PC-9 (cell line): ENCODE results near the gene PROZ. TPM values are rescaled to one million over a fixed set of nuclear protein-coding genes. Genes with fewer than 3 reads are reported as not detected.

ENCODE experiments used
- BruUV-seq: library from RNA; stranded (reverse); fragments of 400-500 nt; replicated peaks from 2 replicates; lab custom pipeline; 2021; lab: Mats Ljungman, UMichigan
- CTCF ChIA-PET: fragments of 300-600 bp; sonication (Branson Sonifier 250); formaldehyde crosslinking; loops from one replicate; lab custom pipeline; 2022; ENCODE audit warnings: antibody characterized with exemption; lab: Charles Lee
- POLR2A ChIA-PET: fragments of 300-600 bp; sonication (Branson Sonifier 250); formaldehyde crosslinking; loops from one replicate; lab custom pipeline; 2022; ENCODE audit warnings: antibody characterized with exemption; ENCODE audit not compliant: unreplicated experiment; lab: Charles Lee
- DNase-seq, 2 experiments: peaks; one replicate each; pipeline versions ENCODE4 v3.0.0 to v3.0.0-alpha.2; 2015 to 2022; ENCODE audit warnings: mixed read lengths in 1 of 2
- H2AFZ ChIP-seq: fragments of 200-600 bp; sonication (generic); 2 replicates; pipeline ENCODE4 v1.8.1; 2017; ENCODE audit warnings: antibody characterized with exemption
- H3F3A ChIP-seq: fragments of 200-600 bp; sonication (generic); 2 replicates; pipeline ENCODE4 v1.8.1; 2017; ENCODE audit warnings: antibody characterized with exemption, mild to moderate bottlenecking, low read depth; ENCODE audit not compliant: insufficient read depth
- H3K27ac ChIP-seq: fragments of 200-600 bp; sonication (generic); 2 replicates; pipeline ENCODE4 v1.6.1; 2016; ENCODE audit warnings: mixed run types
- H3K27me3 ChIP-seq: fragments of 200-600 bp; sonication (generic); 2 replicates; pipeline ENCODE4 v1.6.1; 2016; ENCODE audit warnings: low read depth, mixed run types; ENCODE audit not compliant: insufficient read depth
- H3K36me3 ChIP-seq: fragments of 200-600 bp; sonication (generic); 2 replicates; pipeline ENCODE4 v1.6.1; 2016; ENCODE audit warnings: low read depth, mixed run types
- H3K4me1 ChIP-seq: fragments of 200-600 bp; sonication (generic); replicated peaks from 2 replicates; pipeline ENCODE4 v1.6.1; 2016; ENCODE audit warnings: mixed run types; ENCODE audit not compliant: insufficient read depth
- H3K4me2 ChIP-seq: fragments of 200-600 bp; sonication (generic); 2 replicates; pipeline ENCODE4 v1.6.1; 2017; ENCODE audit warnings: mixed run types
- H3K4me3 ChIP-seq: fragments of 200-600 bp; sonication (generic); 2 replicates; pipeline ENCODE4 v1.6.1; 2016; ENCODE audit warnings: mixed run types
- H3K79me2 ChIP-seq: fragments of 200-600 bp; sonication (generic); 2 replicates; pipeline ENCODE4 v1.6.1; 2017; ENCODE audit warnings: low read depth, mixed run types
- H3K9me2 ChIP-seq: fragments of 200-600 bp; sonication (generic); 2 replicates; pipeline ENCODE4 v1.8.1; 2017; ENCODE audit warnings: mild to moderate bottlenecking; ENCODE audit not compliant: insufficient read depth
- H3K9me3 ChIP-seq: fragments of 200-600 bp; sonication (generic); 2 replicates; pipeline ENCODE4 v1.8.1; 2016; ENCODE audit warnings: low read depth; ENCODE audit not compliant: insufficient read depth
- H4K20me1 ChIP-seq: fragments of 200-600 bp; sonication (generic); 2 replicates; pipeline ENCODE4 v1.8.1; 2017; ENCODE audit not compliant: insufficient read depth
- EZH2 ChIP-seq: fragments of 200-600 bp; sonication (generic); IDR thresholded peaks from 2 replicates; pipeline ENCODE4 v1.8.0; 2017; ENCODE audit warnings: antibody characterized with exemption, low read depth
- intact Hi-C: fragments of 100-400 bp; cut with micrococcal nuclease; formaldehyde crosslinking; loops from one replicate; pipeline ENCODE4 v1.10.0; 2022; ENCODE audit not compliant: unreplicated experiment
- total RNA-seq: library from RNA; stranded (reverse); gene quantifications from 2 replicates; pipeline ENCODE4 v1.2.3, GENCODE V29; 2021
- TF ChIP-seq, protein P1 (sequence below): fragments of 200-600 bp; sonication (generic); conservative IDR thresholded peaks from 2 replicates; pipeline ENCODE4 v1.6.1; 2017; ENCODE audit warnings: mixed run types, antibody characterized with exemption, mild to moderate bottlenecking, moderate library complexity

The PROZ gene
- total RNA-seq, 1 experiment from 2014 or later, result not detected

DNA sequence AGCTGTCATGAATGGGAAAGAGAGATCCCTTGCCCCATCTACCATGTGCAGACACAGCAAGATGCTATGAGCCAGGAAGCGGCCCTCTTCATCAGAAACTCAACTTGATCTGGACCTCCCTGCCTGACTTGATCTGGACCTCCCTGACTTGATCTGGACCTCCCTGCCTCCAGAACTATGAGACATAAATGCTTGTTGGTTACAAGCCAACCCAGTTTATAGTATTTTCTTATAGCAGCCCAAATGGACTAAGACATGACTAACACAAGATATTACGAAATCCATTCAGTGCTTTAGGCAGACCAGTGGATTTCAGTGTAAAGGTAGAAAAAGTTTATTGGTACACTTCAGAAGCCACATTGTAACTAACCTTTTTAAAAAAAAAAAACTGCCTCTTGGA is 34.5 kb downstream of the PROZ start:
- Histone ChIP-seq H3K4me2 (no peak overlapping the region), H3K27ac (no peak overlapping the region), H2AFZ (no peak overlapping the region), H4K20me1 (peaks cover 22% of the 10 kb centered on the region), H3K9me2 (no peaks in the 10 kb centered on the region), H3K79me2 (no peaks in the 10 kb centered on the region; the same call in 1 of the 2 replicates), H3K9me3 (no peaks in the 10 kb centered on the region), H3K4me1 (peaks cover 6% of the 10 kb centered on the region), H3K4me3 (no peak overlapping the region), H3F3A (peaks cover 27% of the 10 kb centered on the region), H3K27me3 (no peaks in the 10 kb centered on the region), H3K36me3 (peaks cover 39% of the 10 kb centered on the region)
- DNase-seq, result no peak
- no TSS peak for BruUV-seq
- ChIA-PET CTCF (no interaction called here), POLR2A (no interaction called here)
- TF ChIP-seq, protein P1, sequence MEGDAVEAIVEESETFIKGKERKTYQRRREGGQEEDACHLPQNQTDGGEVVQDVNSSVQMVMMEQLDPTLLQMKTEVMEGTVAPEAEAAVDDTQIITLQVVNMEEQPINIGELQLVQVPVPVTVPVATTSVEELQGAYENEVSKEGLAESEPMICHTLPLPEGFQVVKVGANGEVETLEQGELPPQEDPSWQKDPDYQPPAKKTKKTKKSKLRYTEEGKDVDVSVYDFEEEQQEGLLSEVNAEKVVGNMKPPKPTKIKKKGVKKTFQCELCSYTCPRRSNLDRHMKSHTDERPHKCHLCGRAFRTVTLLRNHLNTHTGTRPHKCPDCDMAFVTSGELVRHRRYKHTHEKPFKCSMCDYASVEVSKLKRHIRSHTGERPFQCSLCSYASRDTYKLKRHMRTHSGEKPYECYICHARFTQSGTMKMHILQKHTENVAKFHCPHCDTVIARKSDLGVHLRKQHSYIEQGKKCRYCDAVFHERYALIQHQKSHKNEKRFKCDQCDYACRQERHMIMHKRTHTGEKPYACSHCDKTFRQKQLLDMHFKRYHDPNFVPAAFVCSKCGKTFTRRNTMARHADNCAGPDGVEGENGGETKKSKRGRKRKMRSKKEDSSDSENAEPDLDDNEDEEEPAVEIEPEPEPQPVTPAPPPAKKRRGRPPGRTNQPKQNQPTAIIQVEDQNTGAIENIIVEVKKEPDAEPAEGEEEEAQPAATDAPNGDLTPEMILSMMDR, result no peak
- TF ChIP-seq EZH2, result no peak
- intact Hi-C loops, result no loop called here

DNA sequence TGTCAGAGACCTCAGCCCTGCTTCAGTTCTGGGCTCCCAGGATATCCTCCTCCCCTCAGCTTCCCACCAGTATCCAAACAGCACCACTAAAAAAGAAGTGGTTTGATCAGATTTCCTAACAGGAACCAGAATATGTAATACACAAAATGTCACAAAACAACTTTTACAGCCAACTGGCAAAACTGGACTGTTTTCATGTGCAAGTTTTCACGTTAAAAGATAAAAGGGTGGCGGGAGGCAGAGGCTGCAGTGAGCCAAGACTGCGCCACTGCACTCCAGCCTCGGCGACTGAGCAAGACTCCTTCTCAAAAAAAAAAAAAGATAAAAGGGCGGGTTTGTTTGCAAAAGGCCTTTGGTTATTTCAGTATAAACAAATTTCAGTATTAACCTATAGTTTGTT is 36.9 kb downstream of the PROZ start:
- Histone ChIP-seq H3K4me3 (no peak overlapping the region), H2AFZ (no peak overlapping the region), H3K79me2 (peaks cover 16% of the 10 kb centered on the region), H3F3A (peaks cover 15% of the 10 kb centered on the region), H3K4me1 (no peaks in the 10 kb centered on the region; the same call in 1 of the 2 replicates), H3K9me3 (no peaks in the 10 kb centered on the region), H3K27me3 (no peaks in the 10 kb centered on the region), H4K20me1 (peaks cover 36% of the 10 kb centered on the region), H3K36me3 (peaks cover 51% of the 10 kb centered on the region), H3K27ac (no peak overlapping the region), H3K9me2 (no peaks in the 10 kb centered on the region), H3K4me2 (no peak overlapping the region)
- no TSS peak for BruUV-seq
- intact Hi-C loops, result no loop called here
- DNase-seq, result no peak
- TF ChIP-seq, protein P1, result no peak
- TF ChIP-seq EZH2, result no peak
- ChIA-PET POLR2A (no interaction called here), CTCF (no interaction called here)

DNA sequence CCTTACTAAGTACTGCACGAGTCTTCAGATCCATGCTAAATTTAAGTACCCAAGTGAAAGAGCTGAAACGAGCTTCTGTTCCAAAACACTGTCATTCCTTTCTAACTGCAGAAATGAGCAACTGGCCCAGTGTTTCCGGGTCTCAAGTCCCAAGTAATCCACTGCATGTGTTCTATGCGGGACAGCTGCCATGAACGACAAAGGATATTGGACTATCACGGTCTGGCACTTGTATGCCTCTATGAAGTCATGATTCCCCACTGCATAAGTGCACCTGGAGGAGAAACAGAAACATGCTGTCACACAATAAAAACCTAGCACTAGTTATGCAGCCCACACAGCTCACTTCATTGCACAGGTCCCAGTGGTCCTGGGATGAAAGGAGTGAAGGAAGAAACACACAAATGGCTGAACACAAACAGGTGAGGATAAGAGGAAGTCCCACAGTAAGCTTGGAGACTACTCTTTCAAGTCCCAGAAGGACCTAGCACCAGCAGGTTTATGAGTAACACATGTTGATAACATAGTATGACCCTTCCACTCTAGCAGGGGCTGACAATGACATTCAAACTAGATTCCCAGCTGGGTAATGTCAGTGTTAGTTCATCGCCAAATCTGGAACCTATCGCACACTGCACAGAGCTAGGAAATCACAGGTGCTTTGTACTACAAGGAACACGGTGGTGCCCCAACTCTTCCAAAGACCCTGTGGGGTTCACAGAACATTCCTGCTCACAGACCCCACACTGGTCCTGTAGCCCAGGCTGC is 38.7 kb downstream of the PROZ start:
- BruUV-seq, result no TSS peak
- TF ChIP-seq, protein P1, result no peak
- no peak for TF ChIP-seq EZH2
- Histone ChIP-seq H3K4me1 (no peaks in the 10 kb centered on the region; the same call in 1 of the 2 replicates), H3K36me3 (peaks cover 46% of the 10 kb centered on the region), H3K27me3 (no peaks in the 10 kb centered on the region), H3K9me2 (no peaks in the 10 kb centered on the region), H3K4me3 (no peak overlapping the region), H2AFZ (no peak overlapping the region), H3K9me3 (no peaks in the 10 kb centered on the region), H3K4me2 (no peak overlapping the region), H3K27ac (no peak overlapping the region), H3F3A (peaks cover 15% of the 10 kb centered on the region), H4K20me1 (peaks cover 49% of the 10 kb centered on the region), H3K79me2 (peaks cover 33% of the 10 kb centered on the region)
- intact Hi-C loops, result no loop called here
- CTCF ChIA-PET, result no interaction called here
- DNase-seq, result no peak
- POLR2A ChIA-PET, result no interaction called here
